GM21447 (cell line): ENCODE results near the gene MARCHF10.

Experiments
- ATAC-seq: cut with Tn5 transposase; IDR thresholded peaks from one replicate; pipeline ENCODE4 v1.9.1; 2021; ENCODE audit not compliant: unreplicated experiment

The MARCHF10 gene

DNA sequence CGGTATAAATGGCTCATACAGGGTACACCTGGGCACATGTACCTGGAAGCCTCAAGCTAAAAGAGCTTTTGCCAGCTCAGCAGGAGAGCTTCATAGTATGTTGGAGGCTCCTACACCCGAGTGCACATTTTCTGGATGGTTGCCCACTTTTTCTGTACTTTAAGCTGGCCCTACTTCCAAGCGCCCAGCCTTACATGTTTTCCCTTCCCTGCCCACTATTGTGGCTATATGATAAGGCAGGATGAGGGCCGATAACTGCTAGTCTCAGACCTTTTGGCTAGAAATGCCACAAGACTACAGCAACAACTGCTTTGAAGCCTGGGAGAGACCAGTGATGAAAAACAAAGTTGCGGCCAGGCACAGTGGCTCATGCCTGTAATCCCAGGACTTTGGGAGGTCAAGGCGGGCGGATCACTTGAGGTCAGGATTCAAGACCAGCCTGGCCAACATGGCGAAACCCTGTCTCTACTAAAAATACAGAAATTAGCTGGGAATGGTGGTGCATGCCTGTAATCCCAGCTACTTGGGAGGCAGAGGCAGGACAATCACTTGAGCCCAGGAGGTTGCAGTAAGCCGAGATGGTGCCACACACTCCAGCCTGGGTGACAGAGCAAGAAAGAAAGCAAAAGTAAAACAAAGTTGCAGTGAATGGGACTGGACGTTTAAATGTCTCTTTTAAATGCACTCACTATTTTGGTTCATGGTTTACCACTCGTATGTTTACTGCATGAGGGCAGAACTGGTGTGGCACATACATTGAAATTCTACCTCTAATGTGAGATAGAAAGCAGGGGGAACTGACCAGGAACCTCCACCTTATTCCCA lies 14.2 kb upstream of the MARCHF10 start:
- ATAC-seq = no peak

DNA sequence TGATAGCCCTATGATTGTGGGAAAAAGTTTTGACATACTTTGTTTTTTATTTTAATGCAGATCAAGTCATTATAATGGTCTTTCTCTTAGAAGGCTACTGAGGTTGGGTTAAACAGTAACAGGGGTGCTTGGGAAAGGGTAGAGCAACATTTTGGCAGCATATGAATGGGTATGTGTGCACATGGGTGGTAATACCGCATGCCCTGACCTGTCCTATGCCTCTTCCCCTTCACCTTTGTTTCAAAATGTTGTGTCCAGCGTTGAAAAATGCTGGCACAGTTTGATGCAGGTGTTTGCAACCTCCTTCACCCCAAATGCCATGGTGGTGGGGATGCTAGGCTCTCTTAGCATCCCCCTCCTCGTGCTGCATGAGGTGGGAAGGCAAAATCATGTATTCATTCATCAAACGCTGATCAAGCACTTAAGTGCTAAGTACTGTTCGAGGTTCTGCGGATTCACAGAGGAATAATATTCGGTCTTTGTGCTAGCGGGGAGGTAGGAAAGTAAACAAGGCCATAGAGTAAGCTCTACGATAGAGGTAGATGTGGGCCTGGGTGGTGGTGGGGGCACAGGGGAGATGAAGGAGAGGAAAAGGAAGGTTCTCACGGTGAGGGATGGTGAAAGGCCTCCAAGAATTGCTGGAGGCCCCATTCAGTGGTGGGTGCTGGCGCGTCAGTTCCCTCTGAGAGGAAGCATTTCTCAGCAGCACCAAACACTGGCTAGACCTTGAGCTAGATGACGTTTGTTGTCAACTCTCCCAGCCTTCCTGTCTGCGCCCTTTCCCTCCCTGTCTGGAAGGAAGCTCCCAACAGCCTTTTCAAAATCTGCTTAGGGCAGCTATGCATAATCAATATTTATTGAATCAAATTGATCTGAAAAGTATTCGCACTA lies 13.3 kb upstream of the MARCHF10 start:
- ATAC-seq = no peak

DNA sequence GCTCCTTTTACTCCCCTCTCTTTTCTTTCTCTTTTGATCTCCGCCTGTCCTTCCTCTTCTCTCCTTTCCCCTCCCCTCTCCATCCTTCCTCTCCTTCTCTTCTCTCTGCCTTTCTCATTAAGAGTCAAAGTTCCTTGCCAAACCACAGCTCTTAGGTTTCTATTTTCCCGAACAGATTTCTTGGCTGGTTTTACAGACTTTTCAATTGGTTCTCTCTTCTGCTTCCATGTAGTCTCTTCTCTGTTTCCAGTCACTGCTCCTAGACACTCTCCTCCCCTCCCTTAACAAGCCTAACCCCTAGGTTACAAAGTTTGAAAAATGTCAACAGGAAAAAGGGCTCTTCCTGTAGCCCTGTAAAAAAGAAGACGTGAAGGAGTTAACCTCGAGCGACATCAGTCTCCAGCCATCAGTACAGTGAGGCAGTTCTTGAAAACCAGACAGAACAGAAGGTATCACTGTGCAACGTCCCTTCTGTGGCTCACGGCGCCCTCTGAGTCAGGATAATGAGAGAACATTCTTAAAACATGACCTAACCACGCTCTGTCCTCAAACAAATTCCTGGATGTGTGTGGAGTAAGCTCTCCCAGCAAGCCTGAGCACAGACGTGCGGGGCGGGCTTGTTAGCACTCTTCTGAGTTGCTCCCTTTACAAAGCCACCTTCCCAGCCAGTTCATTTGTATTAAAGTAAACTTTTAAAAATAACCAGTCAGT lies 11.6 kb upstream of the MARCHF10 start:
- no peak for ATAC-seq

DNA sequence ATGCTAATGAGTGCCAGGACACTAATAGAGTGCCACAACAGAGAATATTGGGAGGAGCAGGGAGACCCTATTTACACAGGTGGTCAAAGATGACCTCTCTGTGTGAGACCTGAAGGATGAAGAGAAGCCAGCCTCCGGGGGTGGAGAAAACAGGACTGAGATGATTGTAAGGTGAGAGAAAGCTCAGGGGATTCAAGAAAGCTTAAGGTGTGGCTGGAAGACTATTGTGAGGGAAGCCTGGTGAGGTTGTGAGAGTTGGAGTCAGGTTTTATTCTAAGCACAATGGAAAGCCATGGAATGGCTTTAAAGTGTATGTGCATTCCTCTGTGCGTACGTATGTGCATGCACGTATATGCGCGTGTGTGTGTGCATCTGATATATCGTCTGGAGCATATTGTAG lies 10.4 kb upstream of the MARCHF10 start:
- ATAC-seq = no peak

DNA sequence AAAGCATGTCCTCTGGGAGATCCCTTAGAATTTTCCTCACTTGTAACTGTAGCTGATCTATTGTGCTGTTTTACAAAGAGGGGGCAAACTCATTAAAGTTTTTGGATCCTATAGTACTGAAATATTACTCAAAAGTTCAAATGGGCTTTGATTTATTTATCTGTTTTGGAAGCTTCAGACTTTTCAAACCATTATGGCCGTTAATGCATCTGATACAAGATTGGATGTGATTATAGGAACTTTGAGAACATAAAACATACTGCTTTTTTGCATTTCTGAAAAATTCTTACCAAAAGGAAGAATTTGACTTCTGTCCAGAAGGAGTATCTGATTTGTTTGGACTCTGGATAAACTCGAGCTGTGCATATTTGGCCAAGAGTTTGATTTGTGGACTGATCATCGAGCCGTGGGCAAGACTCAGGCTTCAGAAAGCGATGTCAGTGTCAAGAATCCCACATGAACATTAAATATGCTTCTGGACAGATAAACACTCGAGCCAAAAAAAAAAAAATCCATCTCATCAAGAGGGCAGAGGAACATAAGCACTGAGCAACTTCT lies 8.2 kb upstream of the MARCHF10 start:
- no peak for ATAC-seq

DNA sequence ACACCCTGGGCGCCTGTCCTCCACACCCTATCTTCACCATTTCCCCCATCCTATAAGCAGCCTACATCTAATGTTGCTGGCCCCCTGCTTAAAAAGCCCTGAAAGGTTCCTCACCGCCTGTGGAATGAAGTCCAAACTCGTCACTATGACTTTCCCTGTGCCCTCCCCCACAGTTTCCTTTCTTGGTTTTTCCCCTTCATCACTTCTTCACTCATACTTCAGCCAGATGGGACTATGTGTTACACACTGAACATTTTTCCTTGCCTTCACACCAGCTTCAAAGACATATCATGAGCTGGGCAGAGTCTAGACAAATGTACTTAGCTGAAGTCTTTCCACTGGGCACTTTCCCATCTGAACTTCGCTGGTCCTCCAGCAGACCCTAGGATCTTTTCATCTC lies 1.5 kb upstream of the MARCHF10 start:
- ATAC-seq = no peak

DNA sequence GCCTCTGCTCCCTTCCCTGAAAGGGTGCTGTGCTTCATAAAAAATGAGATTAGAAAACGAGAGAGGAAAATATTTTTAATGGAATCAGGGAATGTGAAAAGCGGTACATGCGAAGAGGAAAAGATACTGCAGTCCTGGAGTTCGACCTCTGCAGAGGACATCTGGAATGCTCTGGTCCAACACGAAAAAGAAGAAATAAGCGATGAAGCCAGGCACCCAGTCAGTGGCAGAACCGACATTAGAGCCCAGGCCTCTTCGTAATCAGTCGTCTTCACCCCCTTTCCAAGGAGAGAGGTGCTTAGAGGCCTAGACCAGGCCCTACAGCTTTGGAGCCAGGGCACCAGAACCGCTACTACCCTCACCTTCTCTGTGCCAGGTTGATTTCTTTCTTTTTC lies 459 bp upstream of the MARCHF10 start:
- ATAC-seq = no peak

DNA sequence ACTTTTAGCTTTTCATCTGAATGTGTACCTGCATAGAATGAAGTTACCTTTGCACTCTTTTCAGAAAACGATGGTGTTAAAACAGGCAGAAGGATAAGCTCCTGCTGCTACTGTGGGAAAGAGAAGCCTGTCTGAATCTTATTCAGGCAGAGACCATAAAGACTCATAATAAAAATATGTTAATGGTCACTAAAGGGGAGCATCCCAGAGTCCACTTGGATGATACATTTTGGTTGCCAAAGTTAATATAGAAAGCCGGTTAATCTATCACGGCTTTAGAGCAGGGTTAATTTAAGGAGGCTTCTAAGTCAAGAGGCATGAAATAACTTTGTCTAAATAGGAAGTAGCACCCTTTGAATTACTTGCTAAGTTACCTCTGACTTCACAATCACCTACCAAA lies 2.9 kb downstream of the MARCHF10 start:
- ATAC-seq = no peak

DNA sequence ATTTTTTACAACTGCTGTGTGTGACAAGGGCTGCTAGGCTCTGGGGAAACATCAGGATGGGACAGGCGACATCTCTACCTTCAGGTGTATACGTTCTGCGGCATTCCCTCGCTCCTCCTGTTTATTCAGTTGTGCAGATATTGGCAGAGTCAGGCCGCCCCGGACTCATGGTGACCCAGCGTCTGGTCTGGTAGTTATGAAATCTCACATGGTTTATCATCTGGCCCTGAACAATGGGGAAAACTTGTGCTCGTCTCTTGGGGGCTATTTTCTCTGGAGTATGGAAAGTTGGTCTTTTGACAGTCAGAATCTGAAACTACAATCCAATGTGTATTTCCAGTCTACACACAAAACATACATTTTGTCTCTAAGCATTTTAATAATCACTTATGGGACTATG lies 3.3 kb downstream of the MARCHF10 start:
- ATAC-seq = no peak

DNA sequence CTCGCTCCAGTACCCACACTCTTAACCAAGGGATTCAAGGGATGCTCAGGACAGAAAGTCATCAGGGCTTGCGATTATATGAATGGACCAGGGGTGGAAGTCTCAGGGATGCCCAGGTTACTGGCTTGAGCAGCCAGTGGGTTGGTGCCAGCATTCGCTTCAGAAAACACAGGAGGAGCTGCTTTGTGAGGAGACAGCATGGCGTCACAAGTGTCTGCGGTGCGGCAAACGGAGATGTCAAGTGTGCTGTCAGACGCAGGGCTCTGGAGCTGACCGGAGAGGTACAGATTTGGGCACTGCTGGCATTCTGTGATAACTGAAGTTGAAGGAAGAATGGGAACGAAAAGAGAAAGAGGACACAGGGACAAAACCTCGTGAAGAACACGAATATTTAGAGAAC lies 4.1 kb downstream of the MARCHF10 start:
- ATAC-seq = no peak

DNA sequence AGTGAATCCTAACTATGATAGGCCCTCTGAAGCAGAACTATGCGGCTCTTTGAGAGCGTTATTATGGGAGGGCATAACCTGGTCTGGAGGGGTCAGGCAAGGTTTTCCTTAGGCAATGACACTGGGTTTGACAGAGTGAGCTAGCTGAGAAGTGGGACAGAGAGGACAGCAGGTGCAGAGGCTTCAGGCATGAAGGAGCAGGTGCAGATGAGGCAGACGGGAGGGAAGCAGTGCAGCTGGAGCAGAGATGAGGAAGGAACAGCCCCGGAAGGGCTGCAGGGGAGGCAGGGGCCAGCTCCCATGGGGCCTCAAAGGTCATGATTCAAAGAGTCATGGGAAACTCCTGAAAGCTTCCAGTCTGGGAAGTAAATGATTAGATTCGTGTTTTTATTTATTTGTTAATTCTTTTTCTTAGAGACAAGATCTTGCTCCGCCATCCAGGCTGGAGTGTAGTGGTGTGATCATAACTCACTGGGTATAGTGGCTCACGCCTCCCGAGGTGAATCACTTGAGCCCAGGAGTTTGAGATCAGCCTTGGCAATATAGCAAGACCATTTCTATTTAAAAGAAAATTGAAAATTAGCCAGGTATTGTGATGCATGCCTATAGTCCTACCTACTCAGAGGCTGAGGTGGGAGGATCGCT lies 5.4 kb downstream of the MARCHF10 start:
- ATAC-seq = no peak

DNA sequence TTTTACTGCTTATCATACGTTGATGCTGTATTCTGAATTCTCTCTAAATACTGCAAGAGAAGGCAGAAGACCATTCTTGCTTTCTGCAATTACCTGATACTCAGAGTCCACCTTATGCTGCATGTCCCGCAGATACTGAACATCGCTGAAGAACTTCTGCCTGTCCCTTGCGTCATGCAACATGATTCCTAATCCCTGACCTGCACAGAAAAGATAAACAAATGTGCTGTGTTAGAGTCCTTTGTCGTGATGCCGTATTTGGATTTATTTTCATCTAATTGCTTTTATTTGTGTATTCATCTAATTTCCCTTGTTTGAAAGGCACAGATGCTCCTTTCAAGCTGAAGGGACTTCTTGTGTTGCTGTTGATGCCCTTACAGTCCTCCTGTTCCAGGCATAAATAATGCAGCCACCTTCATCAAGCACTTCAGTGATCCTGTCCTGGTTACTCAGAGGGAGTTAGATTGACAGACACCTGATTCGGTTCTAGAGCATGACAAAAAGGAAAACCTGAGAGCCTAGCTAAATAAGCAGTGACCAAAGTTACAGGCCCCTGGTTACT lies 6.5 kb downstream of the MARCHF10 start:
- ATAC-seq = no peak

DNA sequence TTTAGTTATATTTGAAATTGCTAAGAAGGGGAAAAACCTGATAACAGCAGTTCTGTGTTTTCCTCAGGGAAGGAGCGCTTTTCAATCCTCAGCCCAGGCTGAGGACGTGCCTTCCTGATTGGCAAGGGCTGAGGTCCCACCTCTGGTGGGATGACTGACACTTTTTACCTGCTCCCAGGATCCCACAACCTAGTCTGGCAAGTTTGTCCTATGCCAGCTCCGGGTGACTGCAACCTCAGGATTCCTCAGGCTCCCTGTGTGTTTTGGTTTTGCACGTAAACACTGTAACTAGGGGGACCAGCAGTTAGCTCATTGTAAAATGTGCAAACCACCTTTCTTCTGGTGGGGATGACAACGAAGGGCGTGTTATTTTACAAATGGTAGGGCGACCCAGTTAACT lies 7.5 kb downstream of the MARCHF10 start:
- no peak for ATAC-seq

DNA sequence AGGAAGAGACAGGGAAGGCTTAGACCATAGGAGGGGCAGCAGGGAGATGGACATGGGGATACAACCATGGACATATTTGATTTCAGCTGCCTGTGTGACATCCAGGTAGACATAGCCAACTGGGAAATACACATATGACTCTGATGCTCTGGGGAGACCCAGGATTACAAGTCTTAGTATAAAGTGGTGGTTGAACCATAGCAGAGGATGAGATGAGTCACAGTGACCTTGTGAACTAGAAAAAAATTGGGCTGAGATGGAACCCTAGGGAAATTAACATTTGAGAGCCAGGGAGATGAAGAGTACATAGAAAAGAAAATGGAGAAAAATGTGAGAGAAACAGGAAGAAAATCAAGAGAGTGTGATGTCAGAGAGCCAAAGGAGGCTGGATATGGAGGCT lies 10.2 kb downstream of the MARCHF10 start:
- ATAC-seq = no peak

DNA sequence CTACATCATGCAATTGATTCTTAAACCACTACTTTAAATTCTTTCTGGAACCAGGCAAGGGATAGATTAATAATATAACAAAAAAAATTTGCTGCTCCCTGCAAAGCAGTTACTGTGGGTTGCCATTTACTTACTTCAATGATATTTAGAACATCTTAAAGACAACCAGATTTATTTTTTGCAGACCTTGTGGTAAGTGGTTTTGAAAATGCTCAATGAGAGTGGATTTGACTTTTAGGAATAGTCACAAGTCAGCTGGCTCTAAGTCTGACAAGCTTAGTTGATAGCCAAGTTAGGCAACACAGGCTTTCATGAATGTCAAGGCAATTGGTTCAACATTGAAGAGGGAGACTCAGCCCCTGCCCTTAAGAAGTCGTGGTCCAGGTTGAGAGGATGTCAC lies 11.8 kb downstream of the MARCHF10 start:
- ATAC-seq = no peak

DNA sequence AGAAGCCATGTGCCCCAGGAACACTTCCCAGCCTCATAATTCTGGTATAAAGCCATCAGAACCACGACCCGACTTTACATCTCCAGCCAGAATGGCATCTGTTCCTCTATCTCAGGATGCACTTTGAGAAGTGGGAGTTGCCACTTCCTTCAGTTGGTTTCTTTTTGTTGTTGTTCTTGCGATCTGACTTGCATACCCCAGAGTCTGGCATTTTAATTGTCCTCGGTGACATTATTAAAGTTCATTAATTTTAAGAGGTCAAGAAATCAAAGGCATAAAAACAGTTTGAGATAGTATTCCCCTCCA lies 13.5 kb downstream of the MARCHF10 start:
- no peak for ATAC-seq

DNA sequence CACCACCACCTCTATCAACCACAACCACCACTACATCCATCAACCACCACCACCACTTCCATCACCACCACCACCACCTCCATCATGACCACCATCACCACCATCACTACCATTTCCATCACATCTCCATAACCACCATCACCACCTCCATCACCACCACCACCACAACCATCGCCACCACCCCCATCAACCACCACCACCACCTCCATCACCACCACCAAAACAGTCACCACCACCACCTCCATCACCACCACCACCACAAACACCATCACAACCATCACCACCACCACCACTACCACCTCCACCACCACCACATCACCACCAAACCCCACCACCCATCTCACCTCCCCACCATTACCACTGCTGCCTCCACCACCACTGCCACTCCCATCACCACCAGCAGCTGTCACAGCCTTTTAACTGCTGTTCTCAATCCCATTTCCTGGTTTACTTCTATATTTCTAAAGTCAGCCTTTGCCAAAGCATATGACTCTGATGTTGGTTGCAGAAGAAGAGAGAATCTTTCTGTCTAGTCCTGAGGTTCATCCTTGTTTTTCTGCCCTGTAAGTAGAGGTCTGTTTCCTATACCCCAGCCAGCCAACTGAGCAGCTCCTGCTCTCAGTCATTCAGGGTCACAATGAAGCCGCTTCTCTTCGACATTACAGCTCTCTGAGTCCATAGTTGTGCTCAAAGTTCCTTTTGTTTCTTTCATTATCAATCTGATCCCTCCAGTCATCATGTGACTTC lies 14.0 kb downstream of the MARCHF10 start:
- no peak for ATAC-seq

DNA sequence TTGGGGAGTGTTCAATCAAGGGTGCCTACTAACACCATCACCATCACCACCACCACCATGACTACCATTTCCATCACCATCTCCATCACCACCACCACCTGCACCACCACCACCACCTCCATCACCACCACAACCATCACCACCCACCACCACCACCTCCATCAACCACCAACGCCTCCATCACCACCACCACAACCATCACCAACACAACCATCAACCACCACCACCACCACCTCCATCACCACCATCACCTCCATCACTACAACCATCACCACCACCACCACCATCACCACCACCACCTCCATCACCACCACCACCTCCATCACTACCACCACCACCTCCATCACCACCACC lies 15.7 kb downstream of the MARCHF10 start:
- no peak for ATAC-seq

DNA sequence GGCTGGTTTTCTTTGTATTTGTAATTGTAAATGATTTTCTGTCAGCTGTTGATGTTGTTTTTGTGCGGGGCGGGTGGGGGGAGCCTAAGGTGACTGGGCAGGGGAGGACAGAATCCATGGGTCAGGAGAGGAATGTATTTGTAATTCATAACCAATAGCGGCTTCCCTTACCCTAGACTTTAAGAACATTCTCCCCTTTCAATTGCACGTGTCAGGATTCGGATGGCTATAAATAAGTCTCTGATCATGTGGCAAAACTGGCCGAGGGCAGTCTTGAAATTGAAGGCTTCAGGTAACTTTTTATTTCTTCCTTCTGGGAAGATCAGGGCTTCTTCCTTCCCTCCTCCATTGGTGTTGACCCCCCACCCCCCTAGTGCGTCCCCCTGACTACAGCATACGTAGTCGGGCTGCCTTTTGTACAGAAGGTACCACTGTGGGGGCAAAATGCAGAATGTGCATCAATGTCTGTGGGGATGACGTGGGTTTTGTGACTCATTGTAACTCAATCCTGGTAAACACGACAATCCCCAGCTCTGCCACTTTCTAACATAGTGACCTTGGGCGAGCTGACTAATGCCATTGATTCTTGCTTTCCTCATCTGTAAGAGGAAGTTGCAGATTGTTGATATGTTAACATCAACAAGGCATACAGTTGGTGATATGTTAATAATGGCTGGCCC lies 16.2 kb downstream of the MARCHF10 start:
- no peak for ATAC-seq
